Lower lobe of right lung (tissue), 2 donors: ENCODE data around the gene FAR1. TPM values are rescaled to one million over a fixed set of nuclear protein-coding genes. Genes with fewer than 3 reads are reported as not detected.

Experiments
- ATAC-seq, 2 donors: fragments of 200-7000 bp; cut with Tn5 transposase; one replicate each; pipeline ENCODE4 v1.9.1; 2020 to 2022; ENCODE audit warnings: mild to moderate bottlenecking in 2 of 2, moderate library complexity in 2 of 2
- DNase-seq: peaks from one replicate; pipeline ENCODE4 v3.0.0-alpha.2; 2020
- H3K27ac ChIP-seq: fragments of 200-600 bp; one replicate; pipeline ENCODE4 v1.8.0; 2022
- H3K27me3 ChIP-seq: fragments of 200-600 bp; one replicate; pipeline ENCODE4 v1.8.0; 2022; ENCODE audit warnings: low read depth
- H3K36me3 ChIP-seq: fragments of 200-600 bp; one replicate; pipeline ENCODE4 v1.8.0; 2022; ENCODE audit warnings: mild to moderate bottlenecking
- H3K4me1 ChIP-seq: fragments of 200-600 bp; one replicate; pipeline ENCODE4 v1.8.0; 2022
- H3K4me3 ChIP-seq: fragments of 200-600 bp; one replicate; pipeline ENCODE4 v1.8.0; 2022; ENCODE audit warnings: mild to moderate bottlenecking
- H3K9me3 ChIP-seq: fragments of 200-600 bp; one replicate; pipeline ENCODE4 v1.8.0; 2022
- intact Hi-C: fragments of 100-400 bp; cut with DNase I; formaldehyde crosslinking; loops from one replicate; pipeline ENCODE4 v1.11.0; 2022
- total RNA-seq: library from RNA; stranded (reverse); fragmentation: NEBNext Ultra II Directional; extraction: Animal tissue kit (Norgen Biotek cat#: 25700); gene quantifications from one replicate; pipeline ENCODE4 v1.2.1, GENCODE V29; 2021
- TF ChIP-seq, protein P1 (sequence below): fragments of 200-600 bp; IDR thresholded peaks from one replicate; pipeline ENCODE4 v1.8.0; 2022; ENCODE audit warnings: antibody characterized with exemption, mild to moderate bottlenecking
- donor health status: DM: no; HTN: yes; CAD: no; lungs with severe emphysema.

FAR1 gene
- total RNA-seq, 1 donor from 2014 or later: 65.3 TPM

DNA sequence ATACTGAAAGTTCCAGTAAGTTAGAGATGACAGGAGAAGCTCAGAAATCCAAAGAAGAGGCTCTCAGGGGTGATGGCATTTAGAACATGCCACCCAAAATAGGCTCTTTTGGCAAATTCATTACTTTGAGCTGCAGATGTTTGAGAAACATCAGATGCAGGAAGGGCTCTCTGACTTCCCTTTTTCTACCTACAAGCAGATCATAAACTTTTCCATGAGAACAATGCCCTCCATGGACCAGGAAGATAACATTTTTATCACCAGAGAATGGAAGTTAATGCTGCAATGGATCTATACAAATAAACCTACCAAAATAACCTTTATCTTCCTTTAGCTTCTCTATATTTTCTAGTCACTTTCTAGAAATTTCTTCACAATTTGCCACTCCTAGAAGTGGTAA is 32.7 kb upstream of the FAR1 start:
- TF ChIP-seq, protein P1, sequence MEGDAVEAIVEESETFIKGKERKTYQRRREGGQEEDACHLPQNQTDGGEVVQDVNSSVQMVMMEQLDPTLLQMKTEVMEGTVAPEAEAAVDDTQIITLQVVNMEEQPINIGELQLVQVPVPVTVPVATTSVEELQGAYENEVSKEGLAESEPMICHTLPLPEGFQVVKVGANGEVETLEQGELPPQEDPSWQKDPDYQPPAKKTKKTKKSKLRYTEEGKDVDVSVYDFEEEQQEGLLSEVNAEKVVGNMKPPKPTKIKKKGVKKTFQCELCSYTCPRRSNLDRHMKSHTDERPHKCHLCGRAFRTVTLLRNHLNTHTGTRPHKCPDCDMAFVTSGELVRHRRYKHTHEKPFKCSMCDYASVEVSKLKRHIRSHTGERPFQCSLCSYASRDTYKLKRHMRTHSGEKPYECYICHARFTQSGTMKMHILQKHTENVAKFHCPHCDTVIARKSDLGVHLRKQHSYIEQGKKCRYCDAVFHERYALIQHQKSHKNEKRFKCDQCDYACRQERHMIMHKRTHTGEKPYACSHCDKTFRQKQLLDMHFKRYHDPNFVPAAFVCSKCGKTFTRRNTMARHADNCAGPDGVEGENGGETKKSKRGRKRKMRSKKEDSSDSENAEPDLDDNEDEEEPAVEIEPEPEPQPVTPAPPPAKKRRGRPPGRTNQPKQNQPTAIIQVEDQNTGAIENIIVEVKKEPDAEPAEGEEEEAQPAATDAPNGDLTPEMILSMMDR: no peak
- no peak overlapping the region for H3K4me3 ChIP-seq
- H3K27ac ChIP-seq: no peak overlapping the region
- no peaks in the 10 kb centered on the region for H3K36me3 ChIP-seq
- H3K27me3 ChIP-seq: no peaks in the 10 kb centered on the region
- ATAC-seq (no peak), DNase-seq (no peak)
- intact Hi-C loops: no loop called here
- no peaks in the 10 kb centered on the region for H3K4me1 ChIP-seq
- no peaks in the 10 kb centered on the region for H3K9me3 ChIP-seq

DNA sequence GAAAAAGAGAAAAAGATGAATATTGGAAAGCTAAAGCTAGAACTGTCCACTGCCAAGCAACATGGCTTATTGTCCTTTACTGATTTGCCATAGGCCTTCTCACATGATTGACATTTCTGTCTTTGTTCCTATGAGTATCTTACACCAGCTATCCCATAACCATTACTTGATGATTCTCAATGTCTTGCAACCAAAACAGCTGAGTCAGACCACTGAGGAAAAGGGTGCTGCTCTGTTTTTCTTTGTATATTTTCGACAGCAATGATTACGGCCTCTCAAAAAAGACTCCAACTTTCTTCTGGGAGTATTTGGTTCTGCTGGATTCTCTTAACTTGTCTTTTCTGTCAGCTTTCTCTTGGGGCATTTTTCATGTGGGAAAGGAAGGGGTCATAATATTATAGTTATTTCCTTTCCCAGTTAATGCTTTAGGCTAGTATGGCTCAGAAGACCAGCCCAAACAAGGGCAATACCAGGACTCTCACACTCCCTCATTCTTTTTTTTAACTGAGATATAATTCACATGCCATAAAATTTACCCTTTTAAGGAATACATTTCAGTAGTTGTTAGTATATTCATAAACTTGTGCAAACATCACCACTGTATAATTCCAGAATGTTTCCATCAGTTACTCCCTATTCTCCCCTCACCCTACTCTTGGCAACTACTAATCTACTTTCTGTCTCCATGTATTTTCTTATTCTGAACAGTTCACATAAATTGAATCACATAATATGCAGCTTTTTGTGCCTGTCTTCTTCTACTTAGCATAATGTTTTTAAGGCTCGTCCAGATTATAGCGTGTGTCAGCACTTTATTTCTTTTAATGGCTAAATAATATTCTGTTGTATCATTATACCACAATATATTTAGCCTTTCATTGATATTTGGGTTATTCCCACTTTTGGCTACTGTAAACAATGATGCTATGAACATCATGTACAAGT is 31.1 kb upstream of the FAR1 start:
- TF ChIP-seq, protein P1: no peak
- intact Hi-C loops: no loop called here
- no peaks in the 10 kb centered on the region for H3K36me3 ChIP-seq
- H3K4me3 ChIP-seq: no peak overlapping the region
- no peaks in the 10 kb centered on the region for H3K4me1 ChIP-seq
- DNase-seq (no peak), ATAC-seq (no peak)
- H3K27me3 ChIP-seq: no peaks in the 10 kb centered on the region
- H3K9me3 ChIP-seq: no peaks in the 10 kb centered on the region
- H3K27ac ChIP-seq: no peak overlapping the region

DNA sequence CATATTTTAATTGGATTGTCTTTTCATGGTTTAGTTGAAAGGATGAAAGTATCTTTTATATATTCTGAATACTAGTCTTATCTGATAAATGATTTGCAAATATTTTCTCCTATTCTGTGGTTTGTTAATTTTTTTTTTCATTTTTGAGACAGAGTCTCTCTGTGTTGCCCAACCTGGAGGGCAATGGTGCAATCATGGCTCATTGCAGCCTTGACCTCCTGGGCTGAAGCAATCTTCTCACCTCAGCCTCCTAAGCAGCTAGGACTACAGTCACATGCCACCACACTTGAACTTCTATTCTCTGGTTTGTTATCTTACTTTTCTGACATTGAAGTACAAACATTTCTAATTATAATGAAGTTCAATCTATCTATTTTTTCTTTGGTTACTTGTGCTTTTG is 30.0 kb upstream of the FAR1 start:
- ATAC-seq: no peak
- TF ChIP-seq, protein P1: no peak
- Histone ChIP-seq H3K9me3 (no peaks in the 10 kb centered on the region), H3K27ac (no peak overlapping the region), H3K4me3 (no peak overlapping the region), H3K36me3 (no peaks in the 10 kb centered on the region), H3K27me3 (no peaks in the 10 kb centered on the region), H3K4me1 (no peaks in the 10 kb centered on the region)
- no peak for DNase-seq
- intact Hi-C loops: no loop called here

DNA sequence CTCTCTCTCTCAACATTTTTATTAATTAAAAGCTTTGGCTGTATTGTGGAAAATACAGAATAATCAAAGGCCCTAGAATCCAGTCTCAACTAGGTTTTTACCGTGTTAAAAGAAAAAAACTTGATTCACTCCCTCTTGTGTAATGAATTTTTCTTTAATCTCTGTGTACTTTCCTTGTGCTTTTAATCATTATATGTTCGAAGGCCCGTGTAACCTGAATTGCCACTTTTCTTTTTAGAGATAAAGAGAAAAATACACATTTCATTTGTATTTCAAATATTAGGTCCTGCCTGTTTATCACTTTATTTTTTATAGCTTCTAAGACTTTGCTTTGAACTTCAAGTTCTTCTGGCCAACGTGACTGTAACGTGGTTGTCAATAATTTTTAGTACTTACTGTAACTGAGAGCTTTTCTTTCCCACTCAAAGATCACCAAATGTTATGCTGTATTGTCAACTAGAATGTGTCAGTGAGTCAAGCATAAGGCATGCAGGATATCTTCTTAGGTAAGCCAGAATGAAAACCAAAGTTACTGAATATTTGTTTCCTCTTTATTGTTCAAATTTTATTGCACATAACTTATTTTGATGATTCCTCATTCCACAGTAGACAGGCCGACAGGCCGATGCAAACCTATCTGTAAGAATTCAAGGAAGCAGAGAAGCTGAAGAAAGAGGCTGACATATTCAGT is 23.3 kb upstream of the FAR1 start:
- peak in 1 of 2 donors; percentile 50 for ATAC-seq
- H3K27ac ChIP-seq: no peak overlapping the region
- H3K9me3 ChIP-seq: no peaks in the 10 kb centered on the region
- H3K27me3 ChIP-seq: no peaks in the 10 kb centered on the region
- intact Hi-C loops: no loop called here
- H3K4me3 ChIP-seq: no peak overlapping the region
- TF ChIP-seq, protein P1: no peak
- H3K4me1 ChIP-seq: no peaks in the 10 kb centered on the region
- DNase-seq: no peak
- H3K36me3 ChIP-seq: no peaks in the 10 kb centered on the region

DNA sequence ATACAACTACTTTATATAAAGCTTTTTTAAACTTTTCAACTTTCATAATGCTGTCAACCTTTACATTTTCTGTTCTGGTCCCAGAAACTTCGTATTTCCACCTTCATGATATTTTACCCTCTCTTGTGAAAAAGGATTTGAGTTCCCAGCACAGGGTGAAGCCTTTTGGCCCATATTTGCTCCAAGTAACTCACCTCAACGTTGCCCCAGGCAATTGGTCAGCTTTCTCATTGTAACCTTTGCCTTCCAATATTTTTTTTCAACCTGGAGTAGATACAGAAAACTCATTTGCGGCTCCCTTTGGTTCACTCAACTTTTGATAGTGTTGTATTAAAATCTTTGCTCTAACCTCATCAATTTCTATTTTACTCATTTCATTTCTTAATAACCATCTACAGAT is 21.1 kb upstream of the FAR1 start:
- no peaks in the 10 kb centered on the region for H3K9me3 ChIP-seq
- TF ChIP-seq, protein P1: no peak
- no peaks in the 10 kb centered on the region for H3K36me3 ChIP-seq
- H3K27ac ChIP-seq: no peak overlapping the region
- no peaks in the 10 kb centered on the region for H3K4me1 ChIP-seq
- ATAC-seq: no peak
- intact Hi-C loops: no loop called here
- H3K4me3 ChIP-seq: no peak overlapping the region
- DNase-seq: no peak
- no peaks in the 10 kb centered on the region for H3K27me3 ChIP-seq
